Kidney (tissue), 14 donors: ENCODE measurements around the gene CKAP5. TPM values are rescaled to one million over a fixed set of nuclear protein-coding genes. Genes with fewer than 3 reads are reported as not detected.

Experiments
- DNase-seq, 5 donors: peaks; one replicate each; pipeline ENCODE4 v3.0.0-alpha.2; 2013 to 2020
- FAIRE-seq: peaks from 2 replicates; lab custom pipeline; 2012; peaks lifted over from hg19 to GRCh38; lab: Jason Lieb, UNC
- H3K27ac ChIP-seq, 2 donors: one replicate each; pipeline ENCODE4 v1.7.0; 2013; ENCODE audit warnings: low read depth in 2 of 2, low read length in 2 of 2, inconsistent platforms in 1 of 2
- H3K27me3 ChIP-seq: one replicate; pipeline ENCODE4 v1.7.1; 2013; ENCODE audit warnings: low read length, inconsistent platforms; ENCODE audit not compliant: control insufficient read depth, insufficient read depth
- H3K36me3 ChIP-seq, 3 donors: one replicate each; pipeline versions ENCODE4 v1.7.0 to v1.7.1; 2013; ENCODE audit warnings: low read length in 3 of 3, control low read depth in 1 of 3, inconsistent platforms in 1 of 3; ENCODE audit not compliant: insufficient read depth in 3 of 3, control insufficient read depth in 2 of 3
- H3K4me1 ChIP-seq, 3 donors: one replicate each; pipeline versions ENCODE4 v1.7.0 to v1.7.1; 2013; ENCODE audit warnings: low read length in 3 of 3, inconsistent platforms in 1 of 3, low read depth in 1 of 3; ENCODE audit not compliant: control insufficient read depth in 2 of 3, insufficient read depth in 2 of 3
- H3K4me3 ChIP-seq, 3 donors: one replicate each; pipeline versions ENCODE4 v1.7.0 to v1.8.1; 2013; ENCODE audit warnings: low read length in 3 of 3, control low read depth in 1 of 3, inconsistent platforms in 1 of 3
- H3K9ac ChIP-seq, 3 donors: one replicate each; pipeline versions ENCODE4 v1.7.0 to v1.7.1; 2013; ENCODE audit warnings: low read length in 3 of 3, control low read depth in 1 of 3, inconsistent platforms in 1 of 3
- H3K9me3 ChIP-seq, 3 donors: one replicate each; pipeline versions ENCODE4 v1.7.0 to v1.7.1; 2013; ENCODE audit warnings: low read length in 3 of 3, control low read depth in 1 of 3, inconsistent platforms in 1 of 3; ENCODE audit not compliant: control insufficient read depth in 2 of 3, insufficient read depth in 1 of 3
- intact Hi-C: fragments of 100-400 bp; cut with DNase I; formaldehyde crosslinking; loops from one replicate; pipeline ENCODE4 v1.11.1; 2022
- polyA plus RNA-seq: library from polyadenylated mRNA; stranded (reverse); fragments of 350-450 nt; fragmentation: Illumina TruSeq; extraction: RNeasy Lipid Tissue Mini Kit (QIAGEN cat#74804); gene quantifications from one replicate; pipeline ENCODE4 v1.2.3, GENCODE V29; 2014; ENCODE audit warnings: low read depth, low replicate concordance; ENCODE audit not compliant: insufficient read depth
- total RNA-seq: library from RNA; stranded (reverse); fragmentation: NEBNext Ultra II Directional; extraction: Animal tissue kit (Norgen Biotek cat#: 25700); gene quantifications from one replicate; pipeline ENCODE4 v1.2.1, GENCODE V29; 2021
- TF ChIP-seq, protein P1 (sequence below): IDR thresholded peaks from 3 replicates; pipeline ENCODE4 v1.5.1; 2012; ENCODE audit warnings: mild to moderate bottlenecking, moderate library complexity, borderline replicate concordance; ENCODE audit not compliant: insufficient read depth; ENCODE audit errors: extremely low read depth
- donor health status: control.
- donor health status: control.
- donor health status: control.
- donor health status: control.
- donor health status: control.
- donor health status: DM: yes; HTN: yes; CAD: no.
- donor health status: Normal renal cell carcinoma (clear cell type).

The CKAP5 gene
- total and polyA plus RNA-seq, 2 donors from 2014 or later: 10.8 to 51.9 TPM

DNA sequence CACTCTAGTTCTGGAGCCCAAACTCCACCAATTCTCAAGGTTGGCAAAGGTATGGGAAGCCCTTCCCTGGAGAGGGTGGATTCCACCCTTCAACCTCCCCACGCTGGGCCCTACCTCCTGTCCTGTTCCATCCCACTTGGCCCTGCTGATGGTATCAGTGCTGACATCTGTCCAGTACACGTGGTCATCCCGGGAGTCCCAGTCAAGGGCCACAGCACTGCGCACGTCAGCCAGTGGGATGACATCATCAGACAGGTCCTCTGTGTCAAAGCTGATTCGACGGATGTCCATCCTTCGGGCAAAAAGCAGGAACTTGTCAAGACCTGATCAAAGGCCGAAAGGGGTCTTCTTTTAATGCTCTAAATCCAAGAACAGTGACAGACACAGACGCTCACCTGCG is 40.1 kb upstream of the CKAP5 start:
- no peak for FAIRE-seq
- no peaks in the 10 kb centered on the region for H3K9me3 ChIP-seq
- no peaks in the 10 kb centered on the region for H3K4me1 ChIP-seq
- no peak overlapping the region for H3K9ac ChIP-seq
- intact Hi-C loops: loop anchor here (5.0 kb wide), 1 partner anchor 271 kb away; no protein-coding TSS in a partner anchor
- no peaks in the 10 kb centered on the region for H3K27me3 ChIP-seq
- no peak overlapping the region for H3K27ac ChIP-seq
- H3K36me3 ChIP-seq: peaks cover 0 to 2% (median 2%) of the 10 kb centered on the region in 3 donors
- TF ChIP-seq, protein P1, sequence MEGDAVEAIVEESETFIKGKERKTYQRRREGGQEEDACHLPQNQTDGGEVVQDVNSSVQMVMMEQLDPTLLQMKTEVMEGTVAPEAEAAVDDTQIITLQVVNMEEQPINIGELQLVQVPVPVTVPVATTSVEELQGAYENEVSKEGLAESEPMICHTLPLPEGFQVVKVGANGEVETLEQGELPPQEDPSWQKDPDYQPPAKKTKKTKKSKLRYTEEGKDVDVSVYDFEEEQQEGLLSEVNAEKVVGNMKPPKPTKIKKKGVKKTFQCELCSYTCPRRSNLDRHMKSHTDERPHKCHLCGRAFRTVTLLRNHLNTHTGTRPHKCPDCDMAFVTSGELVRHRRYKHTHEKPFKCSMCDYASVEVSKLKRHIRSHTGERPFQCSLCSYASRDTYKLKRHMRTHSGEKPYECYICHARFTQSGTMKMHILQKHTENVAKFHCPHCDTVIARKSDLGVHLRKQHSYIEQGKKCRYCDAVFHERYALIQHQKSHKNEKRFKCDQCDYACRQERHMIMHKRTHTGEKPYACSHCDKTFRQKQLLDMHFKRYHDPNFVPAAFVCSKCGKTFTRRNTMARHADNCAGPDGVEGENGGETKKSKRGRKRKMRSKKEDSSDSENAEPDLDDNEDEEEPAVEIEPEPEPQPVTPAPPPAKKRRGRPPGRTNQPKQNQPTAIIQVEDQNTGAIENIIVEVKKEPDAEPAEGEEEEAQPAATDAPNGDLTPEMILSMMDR: no peak
- H3K4me3 ChIP-seq: no peak overlapping the region
- no peak for DNase-seq

- Histone ChIP-seq H3K4me1 (no peaks in the 10 kb centered on the region), H3K4me3 (no peak overlapping the region), H3K27ac (no peak overlapping the region), H3K9me3 (no peaks in the 10 kb centered on the region), H3K27me3 (no peaks in the 10 kb centered on the region), H3K9ac (no peak overlapping the region), H3K36me3 (peaks cover 0 to 12% (median 2%) of the 10 kb centered on the region in 3 donors)
- peak in 1 of 5 donors; percentile 67 for DNase-seq
- FAIRE-seq: no peak
- TF ChIP-seq, protein P1: no peak
- intact Hi-C loops: no loop called here
Observed at GRCh38 chr11:46879056-46879585, 33.0 kb upstream of the CKAP5 start.

DNA sequence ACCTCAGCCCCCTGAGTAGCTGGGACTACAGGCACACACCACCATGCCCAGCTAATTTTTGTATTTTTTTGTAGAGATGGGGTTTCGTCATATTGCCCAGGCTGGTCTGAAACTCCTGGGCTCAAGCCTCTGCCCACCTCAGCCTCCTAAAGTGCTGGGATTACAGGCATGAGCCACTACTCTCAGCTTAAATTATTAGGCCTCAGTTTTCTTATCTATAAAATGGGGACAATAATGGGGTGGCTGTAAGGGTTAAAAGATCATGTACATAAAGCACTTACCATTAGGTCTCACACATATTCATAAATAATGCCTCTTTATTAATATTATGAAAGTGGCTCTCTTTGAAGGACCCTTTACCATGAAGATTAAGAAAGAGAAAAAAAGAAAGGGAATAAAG is 31.5 kb upstream of the CKAP5 start:
- no peaks in the 10 kb centered on the region for H3K4me1 ChIP-seq
- H3K27ac ChIP-seq: no peak overlapping the region
- peaks cover 0 to 12% (median 2%) of the 10 kb centered on the region in 3 donors for H3K36me3 ChIP-seq
- no peaks in the 10 kb centered on the region for H3K9me3 ChIP-seq
- intact Hi-C loops: no loop called here
- H3K4me3 ChIP-seq: no peak overlapping the region
- DNase-seq (no peak), FAIRE-seq (no peak)
- no peaks in the 10 kb centered on the region for H3K27me3 ChIP-seq
- TF ChIP-seq, protein P1: no peak
- no peak overlapping the region for H3K9ac ChIP-seq

DNA sequence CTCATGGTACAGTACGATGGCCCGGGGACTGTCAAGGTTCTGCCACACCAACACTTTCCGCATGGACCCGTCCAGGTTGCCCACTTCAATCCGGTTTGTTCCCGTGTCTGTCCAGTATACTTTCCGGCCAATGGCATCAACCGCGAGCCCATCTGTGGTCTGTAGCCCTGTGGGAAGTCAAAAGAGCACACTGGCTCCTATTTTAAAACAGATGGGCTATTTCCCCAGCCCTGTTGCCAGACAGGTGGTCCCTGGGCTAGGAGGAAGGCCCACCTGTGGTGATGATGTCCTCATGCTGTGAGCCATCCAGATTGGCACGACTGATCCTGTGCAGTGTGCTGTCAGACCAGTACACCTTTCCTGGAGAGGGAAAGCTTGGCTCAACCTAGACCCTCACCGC is 30.4 kb upstream of the CKAP5 start:
- H3K36me3 ChIP-seq: peaks cover 0 to 12% (median 2%) of the 10 kb centered on the region in 3 donors
- DNase-seq (peak in 1 of 5 donors; percentile 50), FAIRE-seq (no peak)
- no peak overlapping the region for H3K4me3 ChIP-seq
- no peaks in the 10 kb centered on the region for H3K4me1 ChIP-seq
- TF ChIP-seq, protein P1: no peak
- H3K27ac ChIP-seq: no peak overlapping the region
- no peaks in the 10 kb centered on the region for H3K9me3 ChIP-seq
- H3K9ac ChIP-seq: no peak overlapping the region
- no peaks in the 10 kb centered on the region for H3K27me3 ChIP-seq
- intact Hi-C loops: no loop called here
